Measurements from ENCODE around the gene LDHA. TPM values are rescaled to one million over a fixed set of nuclear protein-coding genes. Genes with fewer than 3 reads are reported as not detected.

The LDHA gene
- total and polyA plus RNA-seq, 9 of the 15 experiments (the other 6 are each of a cell fraction or from before 2014, with no cell fraction given): 535 to 3,001 (median 926) TPM

- ChIA-PET CTCF (ENCODE audit: low intra/inter-chr PET ratio) (interaction anchor here (0.6 kb wide), 1 partner anchor 452 kb away, joined by 3 read pairs; no protein-coding TSS in a partner anchor), POLR2A (interaction anchor here (1.5 to 1.6 kb wide), 2 partner anchors 17 to 31 kb away, joined by 5 read pairs; no protein-coding TSS in a partner anchor)
- 14% methylated on average over 3 of the region's 4 CpGs for WGBS (ENCODE audit: insufficient coverage, low coverage, missing lambda C conversion rate)
- Histone ChIP-seq H3K9ac (ENCODE audit: insufficient read depth in 1 of 2, low read depth in 2 of 2, low read length in 2 of 2) (no peak overlapping the region), H4K20me1 (replicated peaks; ENCODE audit: control insufficient read depth, insufficient read depth, low read length) (no peaks in the 10 kb centered on the region), H3K9me3 (replicated peaks; ENCODE audit: control insufficient read depth, insufficient read depth, low read depth, low read length) (no peaks in the 10 kb centered on the region), H3K79me2 (ENCODE audit: control insufficient read depth, insufficient read depth, low read length) (no peaks in the 10 kb centered on the region), H3K9me1 (ENCODE audit: control insufficient read depth, insufficient read depth, low read length) (no peaks in the 10 kb centered on the region), H3K36me3 (ENCODE audit: control insufficient read depth, insufficient read depth, low read length) (no peaks in the 10 kb centered on the region), H3K4me2 (ENCODE audit: insufficient read depth, low read length) (no peak overlapping the region), H2AFZ (ENCODE audit: low read depth, low read length) (no peak overlapping the region), H3K27ac (ENCODE audit: extremely low read depth, low read depth, low read length) (no peak overlapping the region), H3K4me1 (replicated peaks in 1 of 2; ENCODE audit: control insufficient read depth in 2 of 2, insufficient read depth in 2 of 2, low read length in 2 of 2) (no peaks in the 10 kb centered on the region; a peak in 1 of 5 replicates), H3K4me3 (no peak overlapping the region), H3K27me3 (ENCODE audit: control insufficient read depth in 2 of 2, insufficient read depth in 2 of 2, low read length in 2 of 2) (no peaks in the 10 kb centered on the region)
- BruUV-seq (replicated peaks): no TSS peak
- DNase-seq (ENCODE audit: extremely low read depth in 1 of 4, low spot score in 3 of 4) (no peak), FAIRE-seq (no peak), ATAC-seq (no peak)
- intact Hi-C loops (cut with micrococcal nuclease) (no loop called here), in situ Hi-C loops (cut with MboI) (no loop called here)
- TF ChIP-seq, protein P1, sequence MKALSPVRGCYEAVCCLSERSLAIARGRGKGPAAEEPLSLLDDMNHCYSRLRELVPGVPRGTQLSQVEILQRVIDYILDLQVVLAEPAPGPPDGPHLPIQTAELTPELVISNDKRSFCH (CRISPR knock-in tag; IDR thresholded peaks at IDR 0.05): no peak
- TF ChIP-seq, protein P1 (tag; IDR thresholded peaks at IDR 0.05): no peak
- no peak for TF ChIP-seq KLF1 (tag; IDR thresholded peaks at IDR 0.05)
- no peak for TF ChIP-seq ERF (CRISPR knock-in tag; IDR thresholded peaks at IDR 0.05)
- no peak for TF ChIP-seq NFRKB (IDR thresholded peaks at IDR 0.05; ENCODE audit: low read depth)
- no peak for TF ChIP-seq STAT5A (IDR thresholded peaks at IDR 0.05; ENCODE audit: borderline replicate concordance, low read length)
- no peak for TF ChIP-seq GTF2F1 (IDR thresholded peaks at IDR 0.05; ENCODE audit: low read depth, low read length)
- no peak for TF ChIP-seq SIN3A (IDR thresholded peaks at IDR 0.05; ENCODE audit: borderline replicate concordance in 2 of 2, control insufficient read depth in 1 of 2, low read depth in 2 of 2, low read length in 2 of 2)
- no peak for TF ChIP-seq TAF1 (IDR thresholded peaks at IDR 0.05; ENCODE audit: control insufficient read depth, extremely low read depth, insufficient read depth, low read length, severe bottlenecking)
- TF ChIP-seq ZZZ3 (IDR thresholded peaks at IDR 0.05): no peak
- no peak for TF ChIP-seq POLR2AphosphoS5 (IDR thresholded peaks at IDR 0.05; ENCODE audit: control insufficient read depth, insufficient read depth, low read depth, low read length)
- no peak for TF ChIP-seq HBP1 (CRISPR knock-in tag; IDR thresholded peaks at IDR 0.05)
- TF ChIP-seq, protein P2, sequence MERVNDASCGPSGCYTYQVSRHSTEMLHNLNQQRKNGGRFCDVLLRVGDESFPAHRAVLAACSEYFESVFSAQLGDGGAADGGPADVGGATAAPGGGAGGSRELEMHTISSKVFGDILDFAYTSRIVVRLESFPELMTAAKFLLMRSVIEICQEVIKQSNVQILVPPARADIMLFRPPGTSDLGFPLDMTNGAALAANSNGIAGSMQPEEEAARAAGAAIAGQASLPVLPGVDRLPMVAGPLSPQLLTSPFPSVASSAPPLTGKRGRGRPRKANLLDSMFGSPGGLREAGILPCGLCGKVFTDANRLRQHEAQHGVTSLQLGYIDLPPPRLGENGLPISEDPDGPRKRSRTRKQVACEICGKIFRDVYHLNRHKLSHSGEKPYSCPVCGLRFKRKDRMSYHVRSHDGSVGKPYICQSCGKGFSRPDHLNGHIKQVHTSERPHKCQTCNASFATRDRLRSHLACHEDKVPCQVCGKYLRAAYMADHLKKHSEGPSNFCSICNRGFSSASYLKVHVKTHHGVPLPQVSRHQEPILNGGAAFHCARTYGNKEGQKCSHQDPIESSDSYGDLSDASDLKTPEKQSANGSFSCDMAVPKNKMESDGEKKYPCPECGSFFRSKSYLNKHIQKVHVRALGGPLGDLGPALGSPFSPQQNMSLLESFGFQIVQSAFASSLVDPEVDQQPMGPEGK (CRISPR knock-in tag; IDR thresholded peaks at IDR 0.05; ENCODE audit: borderline replicate concordance): no peak
- TF ChIP-seq EGR1 (conservative IDR thresholded peaks at IDR 0.05): no peak
- TF ChIP-seq BRF2 (IDR thresholded peaks at IDR 0.05; ENCODE audit: borderline replicate concordance, insufficient read depth, insufficient read length): no peak
- no peak for TF ChIP-seq SMARCE1 (IDR thresholded peaks at IDR 0.05)
- TF ChIP-seq FOXK2 (conservative IDR thresholded peaks at IDR 0.05 in 1 of 2, IDR thresholded peaks at IDR 0.05 in 1 of 2; ENCODE audit: low read depth in 2 of 2): no peak
These were observed 32.9 kb downstream of the LDHA start for GRCh38 chr11:18427240-18427639.
